Measurements from ENCODE around the gene SCGB1A1.
"Not testable (repeated sequence)": the region's sequence is repeated elsewhere in the genome, so short reads cannot be mapped to it uniquely, and the experiment has no call there.

Gene SCGB1A1

DNA sequence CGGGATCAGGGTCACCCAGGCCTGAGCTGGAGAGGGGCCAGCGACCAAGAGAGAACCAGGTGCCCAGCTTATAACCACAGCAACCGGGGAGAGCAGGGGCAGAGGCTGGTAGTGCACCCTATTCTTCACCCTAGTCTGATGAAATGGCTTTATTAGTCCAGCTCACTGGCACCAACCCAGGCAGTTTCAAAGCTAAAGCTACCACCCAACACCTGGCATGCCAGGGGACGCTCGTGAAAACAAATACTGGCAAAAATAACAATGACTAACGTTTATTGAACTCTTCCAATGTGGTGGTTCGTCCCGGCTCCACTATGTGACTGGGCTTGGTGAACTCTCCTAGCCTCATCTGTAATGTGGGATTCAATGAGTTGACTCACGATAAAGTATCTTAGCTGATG is 30.6 kb downstream of the SCGB1A1 start:
- DNase-seq (ENCODE audit: low read depth, low spot score) = no peak

DNA sequence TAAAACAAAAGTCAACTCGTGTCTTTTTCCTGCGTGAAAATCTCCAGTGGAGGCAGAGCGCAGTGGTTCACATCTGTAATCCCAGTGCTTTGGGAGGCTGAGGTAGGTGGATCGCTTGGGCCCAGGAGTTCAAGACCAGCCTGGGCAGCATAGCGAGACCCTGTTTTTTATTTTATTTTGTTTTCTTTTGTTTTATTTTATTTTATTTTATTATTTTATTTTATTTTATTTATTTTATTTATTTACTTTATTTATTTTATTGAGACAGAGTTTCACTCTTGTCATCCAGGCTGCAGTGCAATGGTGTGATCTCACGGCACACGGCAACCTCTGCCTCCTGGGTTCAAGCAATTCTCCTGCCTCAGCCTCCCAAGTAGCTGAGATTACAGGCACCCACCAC is 31.1 kb downstream of the SCGB1A1 start:
- not testable (repeated sequence) for DNase-seq (ENCODE audit: low read depth, low spot score)

DNA sequence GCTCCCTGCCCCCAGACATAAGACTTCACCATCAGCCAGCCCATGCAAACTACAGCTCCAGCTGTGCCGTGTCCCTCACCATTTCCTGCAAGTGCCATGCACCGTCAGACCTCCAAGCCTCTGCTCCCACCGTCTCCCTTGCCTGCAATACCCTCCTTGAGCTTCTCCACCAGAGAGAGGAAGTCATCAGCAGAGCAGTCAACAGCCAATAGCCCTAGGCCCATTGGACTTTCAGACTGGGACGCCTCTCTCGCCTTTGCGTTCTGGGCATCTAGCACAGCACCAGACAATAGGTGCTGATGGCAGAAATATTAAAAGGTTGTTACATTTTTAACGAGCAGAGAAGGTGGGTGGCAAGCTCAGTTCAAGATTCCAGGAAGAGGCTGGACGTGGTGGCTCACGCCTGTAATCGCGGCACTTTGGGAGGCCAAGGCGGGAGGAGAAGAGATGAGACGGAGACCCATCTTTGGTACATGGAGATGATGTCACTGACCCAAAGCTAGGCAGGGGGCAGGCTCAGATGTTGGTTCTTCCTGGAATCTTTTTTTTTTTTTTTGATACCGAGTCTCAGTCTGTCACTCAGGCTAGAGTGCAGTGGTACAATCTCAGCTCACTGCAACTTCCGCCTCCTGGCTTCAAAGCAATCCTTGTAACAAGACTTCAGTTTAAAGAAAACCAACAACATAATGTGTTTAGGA is 31.9 kb downstream of the SCGB1A1 start:
- no peak for DNase-seq (ENCODE audit: low read depth, low spot score)

DNA sequence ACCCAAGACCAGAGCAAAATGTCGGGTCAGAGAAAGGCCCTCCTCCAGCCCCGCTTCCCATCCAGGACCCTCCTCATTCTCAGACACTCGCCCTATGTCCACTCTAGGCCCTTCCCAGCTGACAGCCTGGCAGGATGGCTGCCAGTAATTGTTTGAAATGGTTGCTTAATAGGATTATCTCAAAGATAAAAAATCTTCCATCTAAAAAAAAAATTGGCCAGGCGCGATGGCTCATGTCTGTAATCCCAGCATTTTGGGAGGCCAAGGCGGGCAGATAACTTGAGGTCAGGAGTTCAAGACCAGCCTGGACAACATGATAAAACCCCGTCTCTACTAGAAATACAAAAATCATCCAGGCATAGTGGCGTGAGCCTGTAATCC is 32.4 kb downstream of the SCGB1A1 start:
- DNase-seq (ENCODE audit: low read depth, low spot score) = no peak

DNA sequence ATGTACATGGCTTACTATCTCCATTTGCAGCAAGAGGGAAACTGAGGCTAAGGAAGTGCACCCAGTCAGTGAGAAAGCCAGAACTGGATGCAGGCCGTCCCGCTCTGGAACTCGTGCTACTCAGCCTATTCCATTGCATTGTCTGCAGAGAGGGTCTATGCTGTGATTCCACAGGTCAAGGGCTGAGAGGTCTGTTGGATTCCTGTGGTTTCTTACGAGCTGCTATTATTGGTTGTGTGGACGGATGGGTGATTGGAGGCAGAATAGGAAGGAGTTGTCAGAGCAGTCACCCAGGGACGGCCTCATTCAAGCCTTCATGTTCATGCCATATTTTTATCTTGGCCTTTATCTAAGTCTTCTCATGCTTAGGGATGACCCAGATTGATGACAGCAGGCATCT is 33.4 kb downstream of the SCGB1A1 start:
- no peak for DNase-seq (ENCODE audit: low read depth, low spot score)

DNA sequence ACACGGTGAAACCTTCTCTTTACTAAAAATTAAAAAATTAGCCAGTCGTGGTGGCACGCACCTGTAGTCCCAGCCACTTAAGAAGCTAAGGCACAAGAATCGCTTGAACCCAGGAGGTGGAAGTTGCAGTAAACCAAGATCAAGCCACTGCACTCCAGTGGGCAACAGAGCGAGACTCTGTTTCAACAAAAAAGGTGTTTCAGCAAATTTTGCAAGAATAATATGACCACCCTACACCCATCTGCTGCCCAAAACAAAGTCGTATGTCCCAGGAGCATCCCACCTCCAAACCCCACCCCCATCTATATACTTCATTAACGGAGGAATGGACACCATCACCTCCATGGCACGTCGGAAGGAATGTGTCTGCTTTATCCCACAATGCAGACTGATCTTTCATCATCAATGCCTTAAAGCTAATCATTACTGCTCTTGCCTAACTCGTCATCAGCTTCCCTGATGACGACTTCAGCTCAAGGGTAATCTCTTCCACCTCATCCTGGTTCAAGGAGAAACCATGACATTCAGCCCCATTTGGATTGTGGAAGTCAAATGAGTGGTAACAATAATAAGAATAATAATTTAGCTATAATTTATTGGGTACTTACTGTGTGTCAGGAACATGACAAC is 34.1 kb downstream of the SCGB1A1 start:
- no peak for DNase-seq (ENCODE audit: low read depth, low spot score)

DNA sequence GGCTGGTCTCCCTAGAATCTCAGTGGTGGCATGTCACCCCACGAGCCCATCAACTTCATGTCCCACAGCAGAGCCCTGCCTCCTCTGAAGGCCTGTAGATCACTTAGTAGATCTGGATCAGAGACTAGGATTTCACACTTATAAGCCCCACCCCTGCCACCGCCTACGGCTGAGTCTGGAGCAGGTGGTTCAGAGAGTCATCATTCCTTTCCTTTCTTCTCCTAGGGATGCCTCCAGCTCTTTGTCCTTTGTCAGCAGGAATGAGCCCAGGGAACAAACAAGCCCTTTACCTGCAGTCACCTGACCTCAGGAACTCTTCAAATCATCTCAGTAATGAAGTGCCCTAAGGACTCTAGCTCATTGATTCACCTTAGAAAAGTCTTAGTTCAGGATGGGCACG is 37.8 kb downstream of the SCGB1A1 start:
- no peak for DNase-seq (ENCODE audit: low read depth, low spot score)

DNA sequence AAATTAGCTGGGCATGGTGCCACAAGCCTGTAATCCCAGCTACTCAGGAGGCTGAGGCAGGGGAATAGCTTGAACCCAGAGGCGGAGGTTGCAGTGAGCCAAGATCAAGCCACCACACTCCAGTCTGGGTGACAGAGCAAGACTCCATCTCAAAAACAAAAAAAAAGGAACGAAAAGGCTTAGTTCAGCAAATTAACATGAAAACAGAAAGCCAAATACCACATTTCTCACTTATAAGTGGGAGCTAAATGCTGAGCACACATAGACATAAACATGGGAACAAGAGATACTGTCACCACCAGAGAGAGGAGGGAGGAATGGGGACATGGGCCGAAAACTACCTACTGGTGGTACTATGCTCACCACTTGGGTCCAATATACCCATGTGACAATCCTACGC is 38.6 kb downstream of the SCGB1A1 start:
- no peak for DNase-seq (ENCODE audit: low read depth, low spot score)

DNA sequence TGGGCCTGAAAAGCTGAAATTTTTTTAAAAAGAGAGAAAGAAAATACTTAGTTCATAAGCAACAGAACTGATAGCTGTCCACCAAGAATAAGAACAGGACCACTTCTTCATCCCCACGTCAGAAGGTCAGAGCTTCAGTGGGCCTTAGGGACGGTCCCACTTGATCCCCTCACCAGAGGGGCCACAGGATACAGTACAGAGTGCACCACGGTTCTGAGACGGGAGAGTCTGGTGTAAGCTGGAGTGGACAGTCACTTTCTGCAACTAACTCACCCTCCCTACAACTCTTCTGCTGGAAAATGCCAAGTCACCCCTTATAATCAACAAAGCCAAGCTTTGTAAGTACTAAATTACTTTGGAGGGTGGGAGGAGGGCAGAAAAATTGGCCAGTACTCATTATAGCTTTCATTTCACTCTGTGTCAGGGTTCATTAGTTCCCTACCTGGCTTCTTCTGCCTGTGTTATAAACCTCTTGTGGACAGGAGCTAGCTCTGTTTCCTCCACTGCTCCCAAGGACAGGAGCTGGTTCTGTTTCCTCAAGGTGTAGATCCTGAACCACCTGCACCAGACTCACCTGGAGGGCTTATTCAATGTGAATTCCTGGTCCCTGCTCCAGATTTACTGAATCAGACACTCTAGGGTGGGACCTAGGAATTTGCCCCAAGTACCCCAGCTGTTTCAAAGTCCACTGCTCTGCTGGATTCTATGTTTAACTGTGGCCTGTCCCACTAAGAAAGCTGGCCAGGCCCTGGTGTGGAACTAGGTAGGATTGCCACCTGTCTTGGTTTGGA is 39.6 kb downstream of the SCGB1A1 start:
- DNase-seq (ENCODE audit: low read depth, low spot score) = no peak

DNA sequence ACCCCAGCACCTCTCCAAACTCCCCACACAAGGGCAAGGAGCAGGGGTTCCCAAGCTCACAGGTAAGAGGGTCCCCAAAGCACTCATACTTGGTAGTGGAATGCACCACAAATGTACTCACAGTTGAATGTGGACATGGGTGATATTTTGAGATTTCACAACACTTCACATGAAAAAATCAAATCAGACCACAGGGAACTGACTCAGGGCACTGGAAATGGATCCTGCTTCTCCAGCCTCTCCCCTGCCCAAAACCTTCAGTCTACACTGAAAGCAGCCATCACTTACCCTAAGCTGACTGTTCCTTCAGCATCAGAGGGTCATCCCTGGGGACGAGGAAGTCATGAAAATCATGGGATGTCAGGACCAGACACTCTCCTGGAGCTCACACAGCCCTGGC is 40.2 kb downstream of the SCGB1A1 start:
- no peak for DNase-seq (ENCODE audit: low read depth, low spot score)

DNA sequence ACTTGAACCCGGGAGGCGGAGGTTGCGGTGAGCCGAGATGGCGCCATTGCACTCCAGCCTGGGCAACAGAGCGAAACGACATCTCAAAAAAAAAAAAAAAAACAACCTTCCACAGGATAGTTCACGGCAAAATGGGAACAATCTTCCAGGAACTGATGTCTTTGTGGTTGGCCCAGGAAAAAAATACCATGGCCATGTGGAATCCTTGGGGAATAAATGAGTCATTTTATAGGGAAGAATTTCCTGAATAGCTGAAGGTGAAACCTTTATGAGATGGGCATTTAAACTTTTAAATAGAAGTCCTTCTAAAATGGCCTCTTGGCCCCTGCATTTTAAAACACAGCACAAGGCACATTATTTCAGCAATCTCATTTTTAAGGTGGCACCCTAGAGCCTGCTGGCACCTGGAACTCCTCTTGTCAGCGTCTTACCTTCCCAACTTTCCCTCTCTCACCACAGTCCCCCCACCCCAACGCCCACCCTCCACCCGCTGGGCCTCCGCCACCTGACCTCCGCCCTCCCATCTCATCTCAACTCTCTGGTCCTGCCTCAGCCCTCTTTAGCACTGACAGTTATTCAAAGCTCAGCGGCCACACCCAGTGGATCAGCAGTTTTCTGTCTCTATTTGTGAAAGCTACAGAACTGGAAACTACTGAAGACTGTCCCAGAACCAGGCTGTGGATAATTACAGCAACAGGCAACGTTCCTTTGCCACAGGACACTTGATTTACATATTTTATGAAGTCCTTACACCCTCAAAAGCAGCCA is 43.1 kb downstream of the SCGB1A1 start:
- no peak for DNase-seq (ENCODE audit: low read depth, low spot score)

DNA sequence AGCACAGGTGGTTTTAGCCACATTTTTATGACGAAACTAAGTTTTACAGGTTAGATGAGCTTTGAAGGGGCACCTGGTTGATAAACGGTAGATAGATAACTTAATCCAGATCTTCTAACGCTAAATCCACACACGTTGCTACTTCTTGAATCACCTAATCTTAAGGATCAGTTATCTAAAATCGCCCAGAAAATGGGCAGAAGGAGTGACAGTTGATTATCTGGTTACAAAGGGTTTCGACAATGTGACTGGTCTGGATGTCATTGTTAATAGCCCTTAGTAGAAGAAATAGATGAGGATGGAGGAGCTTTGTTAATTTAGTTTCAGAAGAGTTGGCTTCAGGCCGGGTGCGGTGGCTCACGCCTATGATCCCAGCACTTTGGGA is 43.7 kb downstream of the SCGB1A1 start:
- no peak for DNase-seq (ENCODE audit: low read depth, low spot score)

DNA sequence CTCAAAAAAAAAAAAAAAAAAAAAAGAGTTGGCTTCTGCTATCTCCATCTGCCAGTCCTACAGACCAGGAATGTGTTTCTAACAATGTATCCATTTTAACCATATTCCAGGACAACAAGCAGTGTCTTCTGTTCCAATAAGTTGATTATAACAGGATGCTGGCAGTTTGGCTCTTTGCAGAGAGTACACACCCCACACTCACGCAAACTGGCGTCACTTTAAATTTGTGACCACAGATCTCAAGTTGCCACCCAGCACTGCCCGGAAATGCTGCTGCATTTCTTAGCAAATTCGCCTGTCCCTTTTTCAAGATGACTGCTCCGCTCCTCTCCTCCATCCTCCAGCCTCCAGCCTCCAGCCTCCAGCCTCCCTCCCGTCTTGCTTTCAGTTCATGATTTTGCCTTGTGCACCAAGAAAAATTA is 44.3 kb downstream of the SCGB1A1 start:
- DNase-seq (ENCODE audit: low read depth, low spot score) = no peak

DNA sequence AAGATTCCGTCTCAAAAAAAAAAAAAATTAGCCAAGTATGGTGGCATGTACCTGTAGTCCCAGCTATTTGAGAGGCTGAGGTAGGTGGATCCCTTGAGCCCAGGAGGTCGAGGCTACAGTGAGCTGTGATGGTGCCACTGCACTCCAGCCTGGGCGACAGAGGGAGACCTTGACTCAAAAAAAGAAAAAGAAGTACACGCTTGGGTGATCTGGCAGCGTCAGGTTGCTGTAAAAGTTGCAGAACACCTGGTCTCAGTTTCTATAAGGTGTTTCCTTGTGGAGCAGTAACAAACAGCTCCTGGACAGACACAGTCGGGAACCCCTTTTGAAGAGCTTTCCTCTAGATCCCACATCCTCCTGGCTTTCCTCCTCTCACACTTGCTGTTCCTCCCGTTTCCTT is 45.8 kb downstream of the SCGB1A1 start:
- no peak for DNase-seq (ENCODE audit: low read depth, low spot score)

DNA sequence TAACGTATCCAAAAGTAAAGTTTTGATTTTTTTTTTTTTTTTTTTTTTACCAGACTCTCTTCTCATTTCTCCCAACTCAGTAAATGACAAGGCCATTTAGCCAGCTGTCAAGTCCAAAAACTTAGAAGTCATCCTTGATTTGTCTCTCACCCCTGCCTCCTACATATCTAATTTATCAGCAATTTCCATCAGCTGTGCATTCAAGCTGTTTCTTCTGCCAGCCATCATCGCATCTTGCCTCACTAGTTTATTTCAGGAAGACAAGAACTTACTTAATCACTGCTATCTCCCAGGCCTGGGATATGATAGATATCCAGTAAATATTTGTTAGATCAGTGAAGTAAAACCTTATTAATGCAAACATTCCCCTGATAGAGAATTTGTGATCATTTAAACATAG is 47.6 kb downstream of the SCGB1A1 start:
- no peak for DNase-seq (ENCODE audit: low read depth, low spot score)

DNA sequence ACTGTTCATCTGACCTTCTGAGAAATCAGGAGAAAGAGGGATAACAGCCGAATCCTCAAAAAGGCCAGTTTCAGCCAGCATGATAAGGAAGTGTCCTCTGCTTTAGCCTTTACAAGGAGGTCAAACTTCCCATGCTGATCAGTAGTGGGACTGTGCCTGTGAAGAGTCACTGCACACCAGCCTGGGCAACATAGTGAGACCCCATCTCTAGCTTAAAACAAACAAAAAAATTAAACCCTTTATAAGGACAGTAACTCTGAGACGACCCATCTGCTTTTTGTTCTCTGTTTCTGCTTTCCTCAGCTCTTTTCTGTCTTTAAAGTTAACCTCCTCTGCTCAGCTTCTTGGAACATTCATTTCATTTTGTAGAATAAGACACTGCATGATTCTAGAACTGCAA is 49.7 kb downstream of the SCGB1A1 start:
- DNase-seq (ENCODE audit: low read depth, low spot score) = no peak

DNA sequence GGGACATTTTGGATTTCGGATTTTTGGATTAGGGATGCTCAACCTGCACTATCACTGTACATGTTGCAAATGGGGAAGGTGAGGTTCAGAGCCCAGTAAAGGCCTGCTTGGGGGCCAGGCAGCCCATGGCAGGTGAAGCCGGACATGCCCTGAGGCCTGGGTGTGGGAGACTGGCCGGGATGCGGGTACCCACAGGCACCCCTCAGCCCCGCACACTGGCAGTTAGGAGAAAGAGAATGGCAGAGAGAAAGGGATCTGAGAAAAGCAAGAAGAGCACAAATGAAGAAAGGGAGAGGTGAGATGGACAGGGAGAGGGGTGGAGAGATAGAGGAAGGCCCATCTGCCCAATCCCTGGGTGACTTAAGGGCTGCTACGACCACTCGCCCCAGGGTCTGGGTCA is 52.8 kb downstream of the SCGB1A1 start:
- no peak for DNase-seq (ENCODE audit: low read depth, low spot score)

DNA sequence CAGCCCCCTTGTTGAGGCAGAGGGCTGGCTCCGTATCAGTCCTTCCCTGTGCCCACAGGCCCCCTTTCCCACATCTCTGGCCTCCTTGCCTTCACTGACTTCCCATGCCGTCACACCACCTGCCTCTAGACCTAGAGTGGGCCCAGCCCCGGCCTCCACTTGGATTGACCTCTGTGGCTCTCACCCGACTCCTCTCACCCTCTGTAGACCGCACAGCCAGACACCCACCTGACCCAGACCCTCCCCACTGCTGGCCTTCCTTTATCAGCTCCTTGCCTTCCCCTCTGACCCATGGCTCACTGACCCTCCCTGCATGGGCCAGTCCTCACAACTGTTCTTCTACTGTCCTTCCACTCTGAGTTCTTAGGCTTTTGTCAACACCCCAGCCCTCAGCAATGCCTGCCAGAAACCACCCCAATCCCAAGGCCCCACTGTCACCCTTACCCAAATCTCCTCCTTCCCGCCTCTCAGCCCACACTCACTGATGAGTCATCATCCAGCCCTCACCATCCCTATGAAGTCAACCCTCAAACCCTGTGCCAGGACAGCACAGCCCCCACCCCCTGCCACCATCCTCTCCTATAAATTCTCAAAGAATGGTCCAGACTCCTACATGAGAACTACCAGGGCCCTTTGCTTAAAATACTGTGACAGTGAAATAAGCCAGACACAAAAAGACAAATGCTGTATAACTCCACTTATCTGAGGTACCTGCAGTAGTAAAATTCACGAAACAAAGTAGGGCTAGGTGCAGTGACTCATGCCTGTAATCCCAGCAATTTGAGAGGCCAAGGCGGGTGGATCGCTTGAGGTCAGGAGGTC is 53.4 kb downstream of the SCGB1A1 start:
- DNase-seq (ENCODE audit: low read depth, low spot score) = no peak
